ENCODE results near the gene ADORA1. TPM values are rescaled to one million over a fixed set of nuclear protein-coding genes. Genes with fewer than 3 reads are reported as not detected.

Gene ADORA1
- total and polyA plus RNA-seq, 4 donors: 0.33 to 1.1 (median 0.37) TPM

GRCh38 chr1:203096566-203096965 is 31.0 kb upstream of the ADORA1 start (continued):
- no peak for TF ChIP-seq SP1 (IDR thresholded peaks at IDR 0.05)

- Histone ChIP-seq H3K4me1 (ENCODE audit: control insufficient read depth in 4 of 4, insufficient read depth in 4 of 4, low read length in 3 of 4) (peaks cover 0 to 3% (median 1%) of the 10 kb centered on the region in 4 donors), H3K4me3 (ENCODE audit: low read depth in 1 of 3, low read length in 3 of 3) (no peak overlapping the region), H3K9me3 (ENCODE audit: control insufficient read depth in 4 of 4, low read length in 3 of 4) (peaks cover 0 to 17% (median 6%) of the 10 kb centered on the region in 4 donors), H3K27me3 (ENCODE audit: control insufficient read depth in 4 of 4, insufficient read depth in 4 of 4, low read length in 3 of 4) (no peaks in the 10 kb centered on the region), H3K9ac (ENCODE audit: low read depth in 1 of 2, low read length in 2 of 2) (no peak overlapping the region), H3K36me3 (ENCODE audit: control insufficient read depth in 4 of 4, insufficient read depth in 3 of 4, low read depth in 1 of 4, low read length in 3 of 4) (no peaks in the 10 kb centered on the region), H3K27ac (ENCODE audit: low read depth in 1 of 2, low read length in 2 of 2) (no peak overlapping the region)
- 68% methylated on average over 1 of the region's 1 CpG for WGBS
- TF ChIP-seq SP1 (IDR thresholded peaks at IDR 0.05): no peak
- TF ChIP-seq, protein P1, sequence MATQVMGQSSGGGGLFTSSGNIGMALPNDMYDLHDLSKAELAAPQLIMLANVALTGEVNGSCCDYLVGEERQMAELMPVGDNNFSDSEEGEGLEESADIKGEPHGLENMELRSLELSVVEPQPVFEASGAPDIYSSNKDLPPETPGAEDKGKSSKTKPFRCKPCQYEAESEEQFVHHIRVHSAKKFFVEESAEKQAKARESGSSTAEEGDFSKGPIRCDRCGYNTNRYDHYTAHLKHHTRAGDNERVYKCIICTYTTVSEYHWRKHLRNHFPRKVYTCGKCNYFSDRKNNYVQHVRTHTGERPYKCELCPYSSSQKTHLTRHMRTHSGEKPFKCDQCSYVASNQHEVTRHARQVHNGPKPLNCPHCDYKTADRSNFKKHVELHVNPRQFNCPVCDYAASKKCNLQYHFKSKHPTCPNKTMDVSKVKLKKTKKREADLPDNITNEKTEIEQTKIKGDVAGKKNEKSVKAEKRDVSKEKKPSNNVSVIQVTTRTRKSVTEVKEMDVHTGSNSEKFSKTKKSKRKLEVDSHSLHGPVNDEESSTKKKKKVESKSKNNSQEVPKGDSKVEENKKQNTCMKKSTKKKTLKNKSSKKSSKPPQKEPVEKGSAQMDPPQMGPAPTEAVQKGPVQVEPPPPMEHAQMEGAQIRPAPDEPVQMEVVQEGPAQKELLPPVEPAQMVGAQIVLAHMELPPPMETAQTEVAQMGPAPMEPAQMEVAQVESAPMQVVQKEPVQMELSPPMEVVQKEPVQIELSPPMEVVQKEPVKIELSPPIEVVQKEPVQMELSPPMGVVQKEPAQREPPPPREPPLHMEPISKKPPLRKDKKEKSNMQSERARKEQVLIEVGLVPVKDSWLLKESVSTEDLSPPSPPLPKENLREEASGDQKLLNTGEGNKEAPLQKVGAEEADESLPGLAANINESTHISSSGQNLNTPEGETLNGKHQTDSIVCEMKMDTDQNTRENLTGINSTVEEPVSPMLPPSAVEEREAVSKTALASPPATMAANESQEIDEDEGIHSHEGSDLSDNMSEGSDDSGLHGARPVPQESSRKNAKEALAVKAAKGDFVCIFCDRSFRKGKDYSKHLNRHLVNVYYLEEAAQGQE (IDR thresholded peaks at IDR 0.05): no peak
- no peak for TF ChIP-seq YY1 (IDR thresholded peaks at IDR 0.05)
- no peak for TF ChIP-seq GABPA (IDR thresholded peaks at IDR 0.05 in 1 of 2, conservative IDR thresholded peaks at IDR 0.05 in 1 of 2)
- TF ChIP-seq FOXA1 (IDR thresholded peaks at IDR 0.05): no peak
- TF ChIP-seq HNF4G (IDR thresholded peaks at IDR 0.05): no peak
- TF ChIP-seq RAD21 (IDR thresholded peaks at IDR 0.05): no peak
- TF ChIP-seq MAX (IDR thresholded peaks at IDR 0.05): no peak
- DNase-seq (ENCODE audit: low spot score): no peak
Observed at GRCh38 chr1:203097001-203097400, 30.5 kb upstream of the ADORA1 start.

DNA sequence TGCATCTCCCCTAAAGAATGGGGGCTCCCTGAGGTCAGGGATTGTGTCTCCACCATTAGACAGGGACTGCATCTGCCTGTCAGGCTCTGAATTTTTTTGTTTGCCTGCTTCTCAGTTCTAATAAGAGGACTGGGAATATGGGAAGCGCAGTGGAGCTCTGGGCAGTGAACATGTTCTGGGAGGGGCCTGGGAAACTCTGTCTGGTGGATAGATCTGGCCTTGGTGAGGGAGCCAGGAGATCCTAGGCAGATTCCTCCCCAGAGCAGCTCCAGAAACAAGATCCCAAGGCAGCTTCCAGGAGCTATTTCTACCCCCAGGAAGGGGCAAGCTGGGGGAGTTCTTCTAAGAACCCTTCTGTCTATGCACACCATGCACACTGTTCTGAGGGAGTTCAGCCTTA is 29.1 kb upstream of the ADORA1 start:
- H3K36me3 ChIP-seq (ENCODE audit: control insufficient read depth in 4 of 4, insufficient read depth in 3 of 4, low read depth in 1 of 4, low read length in 3 of 4): no peaks in the 10 kb centered on the region
- H3K4me1 ChIP-seq (ENCODE audit: control insufficient read depth in 4 of 4, insufficient read depth in 4 of 4, low read length in 3 of 4): peaks cover 0 to 10% (median 4%) of the 10 kb centered on the region in 4 donors
- no peak for DNase-seq (ENCODE audit: low spot score)
- H3K9ac ChIP-seq (ENCODE audit: low read depth in 1 of 2, low read length in 2 of 2): no peak overlapping the region
- no peaks in the 10 kb centered on the region for H3K27me3 ChIP-seq (ENCODE audit: control insufficient read depth in 4 of 4, insufficient read depth in 4 of 4, low read length in 3 of 4)
- no peak overlapping the region for H3K27ac ChIP-seq (ENCODE audit: low read depth in 1 of 2, low read length in 2 of 2)
- H3K4me3 ChIP-seq (ENCODE audit: low read depth in 1 of 3, low read length in 3 of 3): no peak overlapping the region
- H3K9me3 ChIP-seq (ENCODE audit: control insufficient read depth in 4 of 4, low read length in 3 of 4): peaks cover 0 to 17% (median 6%) of the 10 kb centered on the region in 4 donors
- 98% methylated on average over 1 of the region's 1 CpG for WGBS
- no peak for TF ChIP-seq MAX (IDR thresholded peaks at IDR 0.05)

DNA sequence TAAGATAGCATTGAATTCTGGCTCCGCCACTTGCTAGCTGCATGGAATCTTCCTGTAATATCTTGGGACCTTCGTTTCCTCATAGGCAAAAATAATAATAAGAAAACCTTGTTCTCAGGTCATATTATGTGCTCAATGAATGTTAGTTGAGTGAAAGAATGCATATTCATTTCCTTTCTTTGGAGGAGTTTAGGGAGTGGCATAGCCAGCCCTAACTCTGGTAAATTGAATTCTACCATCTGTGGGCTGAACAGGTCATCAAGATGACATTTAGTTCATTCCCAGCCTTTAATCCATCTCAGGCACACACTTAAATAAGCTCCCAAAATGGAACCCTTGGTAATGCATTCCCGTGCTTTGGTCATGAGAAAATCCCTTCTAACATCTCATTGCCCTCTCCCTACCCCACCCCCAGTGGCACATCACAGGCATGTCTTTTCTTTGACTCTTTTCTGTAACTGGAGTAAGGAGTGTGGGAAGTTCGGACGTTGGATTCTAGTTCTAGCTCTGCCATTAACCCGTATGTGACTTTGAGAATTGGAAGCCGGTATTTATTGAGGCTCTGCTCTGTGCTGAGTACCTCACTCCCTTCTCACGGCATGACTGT is 28.5 kb upstream of the ADORA1 start:
- no peak overlapping the region for H3K4me3 ChIP-seq (ENCODE audit: low read depth in 1 of 3, low read length in 3 of 3)
- no peak for TF ChIP-seq YY1 (IDR thresholded peaks at IDR 0.05)
- no peak overlapping the region for H3K27ac ChIP-seq (ENCODE audit: low read depth in 1 of 2, low read length in 2 of 2)
- no peaks in the 10 kb centered on the region for H3K36me3 ChIP-seq (ENCODE audit: control insufficient read depth in 4 of 4, insufficient read depth in 3 of 4, low read depth in 1 of 4, low read length in 3 of 4)
- DNase-seq (ENCODE audit: low spot score): no peak
- H3K9ac ChIP-seq (ENCODE audit: low read depth in 1 of 2, low read length in 2 of 2): no peak overlapping the region
- 88% methylated on average over 8 of the region's 8 CpGs for WGBS
- no peaks in the 10 kb centered on the region for H3K27me3 ChIP-seq (ENCODE audit: control insufficient read depth in 4 of 4, insufficient read depth in 4 of 4, low read length in 3 of 4)
- H3K4me1 ChIP-seq (ENCODE audit: control insufficient read depth in 4 of 4, insufficient read depth in 4 of 4, low read length in 3 of 4): peaks cover 0 to 10% (median 4%) of the 10 kb centered on the region in 4 donors
- H3K9me3 ChIP-seq (ENCODE audit: control insufficient read depth in 4 of 4, low read length in 3 of 4): peaks cover 0 to 17% (median 6%) of the 10 kb centered on the region in 4 donors
